GM19035 (cell line): ENCODE results near the gene MAB21L1.

ENCODE experiments used
- ATAC-seq: cut with Tn5 transposase; IDR thresholded peaks from one replicate; pipeline ENCODE4 v1.9.1; 2021; ENCODE audit not compliant: unreplicated experiment

MAB21L1 gene

DNA sequence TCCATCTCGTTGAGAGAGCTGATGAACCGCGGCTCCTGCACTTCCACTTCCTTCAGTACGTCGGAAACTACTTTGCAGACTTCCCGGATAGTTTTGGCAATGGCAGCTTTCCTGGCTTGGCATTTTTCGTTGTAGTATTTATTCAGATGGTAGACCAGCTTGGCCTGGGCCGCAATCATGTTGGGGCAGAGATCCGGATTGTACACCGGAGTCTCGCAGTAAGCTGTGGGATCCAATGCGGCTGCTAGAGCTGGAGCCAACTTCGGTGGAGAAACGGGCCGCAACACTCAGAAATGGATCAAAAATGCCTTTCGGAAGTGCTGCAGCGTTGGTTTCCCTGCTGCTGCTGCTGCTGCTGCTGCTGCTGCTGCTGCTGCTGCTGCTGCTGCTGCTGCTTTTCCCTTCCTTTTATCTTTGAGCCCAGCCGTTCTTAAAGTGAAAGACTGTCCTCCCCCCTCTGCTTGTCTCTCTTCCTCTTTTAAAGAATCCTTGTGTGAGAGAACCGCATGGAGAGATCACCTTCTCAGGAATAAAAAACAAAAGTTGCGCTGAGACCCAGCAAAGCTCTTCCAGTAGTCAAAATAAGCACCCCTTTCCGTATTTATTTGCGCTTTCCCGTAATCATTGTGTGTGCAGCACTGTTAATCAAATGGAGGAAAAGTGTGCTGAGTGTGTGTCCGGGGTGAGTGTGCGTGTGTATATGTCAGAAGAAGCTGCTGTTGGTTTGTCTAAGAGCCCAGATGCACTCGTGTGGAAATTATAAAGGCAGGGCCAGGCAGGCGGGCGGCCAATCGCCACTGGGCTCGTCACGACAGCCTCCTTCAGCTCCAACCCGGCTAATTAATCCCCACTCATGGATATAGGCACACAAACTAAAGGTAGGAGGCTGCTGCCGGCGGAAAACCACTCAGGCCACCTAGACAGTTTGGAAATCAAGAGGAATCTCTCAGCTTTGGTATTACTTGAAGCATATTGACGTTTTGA is at the start of gene MAB21L1:
Gene MAB21L1 (minus strand): TSS at position 730 of the 984 bp plus-strand sequence. CDS start 551 bp downstream, at position 179.
- no peak for ATAC-seq

DNA sequence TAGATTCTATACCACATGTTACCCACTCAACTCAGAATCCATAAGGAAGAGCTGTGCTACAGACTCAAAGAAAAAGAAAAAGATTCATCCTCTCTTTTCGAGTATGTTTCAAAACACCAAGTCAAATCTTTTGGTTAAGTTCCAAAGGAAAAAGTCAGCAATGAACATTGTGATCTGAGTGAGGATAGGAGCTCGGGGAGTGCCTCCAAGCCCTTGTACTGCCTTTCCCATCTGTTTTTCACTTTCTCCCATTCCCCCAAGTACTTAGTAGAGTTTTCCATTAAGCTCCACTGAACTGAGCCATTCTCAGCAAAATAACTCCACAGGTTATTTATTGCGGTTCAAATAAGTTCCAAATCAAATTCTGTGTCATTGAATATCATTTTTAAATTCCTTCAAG is 47.7 kb upstream of the MAB21L1 start:
- no peak for ATAC-seq

DNA sequence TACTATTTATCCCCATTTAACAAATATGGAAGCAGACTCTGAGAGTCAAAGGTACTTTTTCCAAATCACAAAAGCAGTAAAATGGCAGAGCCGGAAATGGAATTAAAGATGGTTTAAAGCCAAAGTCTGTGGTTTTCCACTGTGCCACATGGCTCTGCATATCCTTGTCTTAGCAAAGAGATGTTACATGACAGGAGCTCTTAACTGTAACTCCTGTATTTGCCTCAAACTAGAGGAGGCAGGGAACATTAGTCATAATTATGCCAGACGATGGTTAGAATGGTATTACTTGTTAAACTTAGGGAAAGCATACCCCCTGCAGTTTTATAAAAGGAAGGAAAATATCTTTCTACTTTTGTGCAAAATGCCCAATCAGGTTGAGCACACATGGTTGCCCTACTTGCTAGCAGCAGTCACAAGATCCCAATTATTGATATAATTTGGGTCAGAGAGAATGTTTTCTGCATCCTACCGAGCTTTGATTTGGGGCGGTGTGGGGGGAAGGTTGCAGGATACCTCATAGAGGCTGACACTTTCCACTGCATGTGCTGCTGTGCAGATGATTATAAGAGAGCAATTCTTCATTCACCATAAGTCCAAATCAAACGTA is 42.0 kb upstream of the MAB21L1 start:
- no peak for ATAC-seq

DNA sequence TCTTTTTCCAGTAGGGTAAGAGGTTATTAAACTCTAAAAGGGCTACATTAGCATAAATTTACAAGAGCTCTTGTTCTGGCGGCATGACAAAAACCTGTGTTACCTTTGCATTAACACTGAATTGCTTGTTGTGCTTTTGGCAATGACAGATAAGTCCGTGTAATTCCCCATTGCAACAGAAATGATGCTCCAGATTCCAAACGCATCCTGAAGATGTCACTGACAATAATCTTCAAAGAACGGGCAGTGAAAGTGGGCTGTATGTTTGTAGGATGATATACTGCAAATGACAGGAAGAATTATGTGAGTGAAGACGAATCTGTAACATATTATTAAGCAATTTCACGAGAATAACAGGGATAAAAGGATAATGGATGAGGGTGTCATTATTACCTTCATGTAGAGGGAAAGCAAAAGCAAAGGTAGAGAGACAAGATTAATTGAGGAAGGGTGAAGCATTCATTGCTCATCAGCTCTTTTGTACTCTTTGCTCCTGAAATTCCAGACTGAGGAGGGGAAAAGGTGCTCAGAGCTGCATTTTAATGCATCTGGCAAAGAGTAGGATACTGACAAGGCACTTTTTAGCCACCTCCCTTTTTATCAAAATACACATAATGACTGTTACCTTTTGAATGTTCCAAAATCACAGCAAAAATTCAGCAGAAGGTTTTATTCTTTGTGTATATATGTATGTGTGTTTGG is 38.5 kb upstream of the MAB21L1 start:
- ATAC-seq: no peak

DNA sequence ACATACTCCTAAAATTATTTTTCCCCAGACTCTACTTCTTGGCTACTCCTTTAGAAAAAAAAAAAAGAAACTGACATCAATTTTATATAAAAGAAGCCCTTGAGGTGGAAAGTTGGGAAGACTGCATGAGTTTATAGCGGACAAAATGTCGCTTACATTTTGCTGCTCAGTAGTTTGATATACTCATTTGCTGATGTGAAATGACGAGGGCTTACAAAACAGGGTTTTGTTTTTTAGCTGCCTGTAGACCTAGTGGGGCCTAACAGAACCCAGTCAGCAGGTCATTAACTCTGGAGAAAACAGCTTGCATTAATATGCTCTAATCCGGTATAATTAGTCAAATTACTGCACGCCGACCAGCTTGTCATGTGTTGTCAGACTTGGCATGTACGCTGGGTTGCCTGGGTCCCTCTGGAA is 37.6 kb upstream of the MAB21L1 start:
- ATAC-seq: no peak

DNA sequence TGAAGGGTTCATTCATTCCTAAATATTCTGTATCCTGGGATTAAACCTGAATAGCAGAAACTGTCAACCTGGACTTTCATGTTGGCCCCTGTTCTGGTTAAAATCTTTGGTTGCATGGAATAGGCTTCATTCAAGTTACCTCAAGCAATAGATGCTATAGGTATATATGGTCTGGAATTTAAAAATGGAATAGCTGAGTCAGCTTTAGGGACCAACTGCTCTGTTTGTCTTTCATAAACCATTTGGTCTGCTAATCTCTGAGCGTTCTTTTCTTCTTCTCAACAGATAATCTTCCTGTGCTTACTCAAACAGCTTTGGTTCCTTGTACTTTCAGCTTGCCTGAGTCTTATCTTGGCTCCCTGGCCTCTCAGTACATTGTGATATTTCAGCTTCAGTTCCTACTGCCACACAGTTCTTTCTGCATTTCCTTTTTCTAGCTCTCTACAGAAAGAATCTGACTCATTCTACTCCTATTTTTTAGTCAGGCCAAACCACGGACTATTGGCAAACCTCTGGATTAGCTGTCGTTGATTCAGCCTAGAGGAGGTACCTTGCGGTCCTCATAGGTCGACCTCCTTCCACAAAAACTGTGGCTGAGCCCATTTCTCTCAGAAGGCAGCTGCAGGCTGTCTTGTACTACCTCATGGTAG is 35.9 kb upstream of the MAB21L1 start:
- ATAC-seq: no peak

DNA sequence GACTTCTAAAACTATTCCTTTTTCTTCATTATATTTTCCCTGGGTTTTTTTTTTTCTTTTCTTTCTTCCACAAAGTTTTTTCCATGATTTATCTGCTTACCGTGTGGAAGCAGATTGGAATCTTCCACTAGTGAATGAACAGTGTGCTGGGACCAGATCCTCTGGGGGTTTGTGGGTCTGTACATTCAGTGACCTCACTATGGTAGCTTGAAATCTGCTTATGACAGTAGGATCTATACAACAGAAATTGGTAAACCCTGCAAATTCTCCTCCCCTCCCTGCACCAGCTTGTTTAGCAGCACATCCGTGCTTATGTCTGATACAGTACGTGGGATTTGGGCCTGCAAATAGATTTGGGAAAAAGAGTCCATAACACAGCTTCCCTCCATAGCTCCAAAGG is 26.0 kb upstream of the MAB21L1 start:
- ATAC-seq: no peak

DNA sequence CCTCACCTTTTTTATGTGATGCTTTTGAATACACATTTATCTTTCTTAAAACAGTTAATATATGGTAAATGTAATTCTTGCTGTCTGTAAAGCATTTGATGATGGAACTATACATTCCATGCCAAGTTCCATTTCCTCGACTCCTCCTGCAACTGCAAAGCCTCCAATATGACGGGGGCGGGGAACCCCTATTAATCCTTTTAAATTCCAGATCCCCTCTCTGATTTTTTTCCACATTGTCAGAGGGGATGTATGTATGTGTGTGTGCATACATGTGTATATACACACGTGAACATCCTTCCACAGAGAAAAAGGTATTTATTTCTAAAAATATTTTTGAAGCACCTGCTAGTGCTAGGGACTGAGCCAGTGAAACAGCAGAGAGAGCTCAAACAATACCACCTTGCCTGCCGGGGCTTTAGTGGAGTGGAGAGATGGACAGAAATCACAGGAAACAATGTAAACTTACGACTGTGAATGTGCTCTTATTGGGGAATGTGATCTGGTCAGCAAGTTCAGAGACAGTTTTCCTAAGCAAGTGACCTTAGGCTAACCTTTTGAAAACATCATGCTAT is 25.3 kb upstream of the MAB21L1 start:
- no peak for ATAC-seq

DNA sequence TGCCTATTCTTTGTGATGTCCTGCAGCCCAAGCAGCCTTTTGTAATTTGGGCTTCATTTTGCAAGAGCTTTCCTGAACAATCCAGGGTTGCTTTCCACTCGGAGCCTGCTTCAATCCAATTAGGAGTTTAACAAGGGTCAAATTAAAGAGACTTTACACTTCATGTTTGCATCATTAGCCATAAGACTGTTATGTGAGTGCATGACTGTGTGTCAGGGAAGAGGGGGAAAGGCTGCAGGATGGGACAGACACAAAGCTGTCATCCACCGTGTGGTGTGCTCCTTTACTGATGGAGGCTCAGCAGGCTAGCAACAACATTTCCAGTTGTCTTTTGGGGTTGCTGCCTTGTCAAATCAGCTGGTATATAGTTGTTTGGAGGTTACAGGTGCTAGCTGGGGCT is 23.7 kb upstream of the MAB21L1 start:
- ATAC-seq: no peak

DNA sequence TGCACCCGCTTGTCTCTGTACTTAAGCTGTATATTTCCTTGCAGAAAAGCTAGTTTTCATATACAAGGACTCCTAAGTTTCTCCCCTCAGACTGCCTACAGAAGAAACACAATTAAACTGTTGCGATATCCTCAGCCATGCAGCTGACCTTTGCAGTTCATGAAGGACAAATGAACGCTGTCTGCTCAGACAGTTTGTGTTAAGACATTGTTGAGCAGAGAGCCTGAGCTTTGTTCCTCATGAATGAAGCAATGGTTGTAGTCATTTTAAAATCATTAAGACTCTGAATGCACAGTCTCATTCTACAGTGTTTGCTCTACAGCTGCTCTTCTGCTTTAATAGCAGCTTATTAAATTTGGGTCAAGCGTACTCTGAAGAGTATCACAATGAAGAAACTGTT is 23.2 kb upstream of the MAB21L1 start:
- no peak for ATAC-seq

DNA sequence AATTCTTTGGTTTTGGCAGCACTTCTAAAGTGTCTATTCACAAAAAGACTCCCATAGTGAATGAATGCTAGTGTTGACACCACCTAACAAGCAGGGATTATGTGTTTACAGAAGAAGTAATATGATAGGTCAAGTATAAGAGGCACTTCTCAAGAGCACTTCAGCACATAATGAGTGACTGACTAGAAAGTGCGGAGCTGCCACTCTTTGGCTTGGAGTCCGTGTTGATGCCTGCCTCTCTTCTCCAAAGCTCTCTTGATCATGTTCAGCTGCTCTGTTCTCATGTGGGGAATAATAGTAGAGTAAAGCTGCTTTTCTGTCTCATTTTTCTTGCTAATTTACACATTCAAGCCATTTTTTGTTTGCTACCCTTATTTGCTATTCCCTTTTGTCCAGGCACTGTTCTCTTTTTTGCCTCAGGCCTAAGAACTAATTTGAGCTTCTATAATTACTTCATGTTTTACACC is 22.7 kb upstream of the MAB21L1 start:
- ATAC-seq: no peak

DNA sequence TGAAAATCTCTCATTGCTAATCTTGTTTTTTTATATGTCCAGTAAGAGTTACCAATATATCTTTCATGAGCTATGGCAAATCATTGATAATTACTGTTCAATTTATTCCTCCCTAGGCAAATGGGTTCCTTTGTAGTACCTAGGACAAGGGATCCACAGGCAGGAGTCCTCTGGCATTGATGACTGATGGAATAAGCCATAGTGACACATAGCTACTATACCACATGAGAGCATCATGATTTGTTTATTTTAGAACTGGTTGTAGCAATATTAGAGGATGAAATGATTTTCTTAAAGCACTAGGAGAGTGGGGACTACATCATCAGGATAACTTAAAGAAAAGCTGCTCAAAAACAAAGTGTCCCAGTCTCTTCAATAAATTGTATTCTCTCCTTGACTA is 21.7 kb upstream of the MAB21L1 start:
- ATAC-seq: no peak

DNA sequence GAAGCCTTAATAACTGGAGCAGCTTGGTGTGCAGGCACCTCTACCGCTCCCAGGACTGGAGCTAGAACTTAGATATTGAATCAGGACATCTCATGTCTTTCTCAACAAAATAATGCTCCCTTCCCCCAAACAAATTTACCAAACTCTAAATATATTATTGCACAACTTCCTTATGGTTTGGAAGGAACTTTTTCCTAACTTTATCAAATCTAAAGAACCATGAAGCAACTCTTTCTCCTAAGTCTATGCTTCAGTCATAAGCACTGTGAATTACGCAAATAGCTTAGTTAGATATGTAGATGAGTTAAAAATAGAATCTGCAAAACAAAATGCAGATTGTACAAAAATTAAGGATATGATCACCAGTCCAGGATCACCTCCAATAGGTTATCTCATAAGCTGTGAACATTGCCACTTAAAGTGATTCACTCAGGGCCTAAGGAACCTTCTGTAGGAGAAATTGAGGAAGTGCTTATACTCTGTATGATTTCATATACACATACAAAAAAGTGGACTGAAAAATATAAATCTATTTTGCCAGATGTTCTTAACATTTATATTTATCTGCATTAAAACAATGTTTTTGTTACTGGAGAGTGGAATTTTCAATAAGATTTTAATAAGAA is 20.4 kb upstream of the MAB21L1 start:
- no peak for ATAC-seq

DNA sequence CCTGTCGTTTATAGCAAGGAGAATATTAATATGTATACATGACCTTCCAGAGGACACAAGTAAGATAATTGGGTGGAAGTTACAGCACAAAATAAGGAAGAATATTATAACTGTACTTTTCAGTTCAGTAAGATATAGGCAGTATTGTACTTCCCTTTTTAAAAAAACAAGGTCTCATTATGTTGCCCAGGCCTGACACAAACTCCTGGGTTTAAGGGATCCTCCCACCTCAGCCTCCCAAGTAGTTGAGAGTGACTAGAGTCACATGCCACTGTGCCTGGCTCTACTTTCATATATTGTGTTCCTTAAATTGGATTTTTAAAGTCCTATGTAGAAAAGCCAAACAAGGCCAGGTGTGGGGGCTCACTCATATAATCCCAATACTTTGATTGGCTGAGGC is 19.5 kb upstream of the MAB21L1 start:
- no peak for ATAC-seq

DNA sequence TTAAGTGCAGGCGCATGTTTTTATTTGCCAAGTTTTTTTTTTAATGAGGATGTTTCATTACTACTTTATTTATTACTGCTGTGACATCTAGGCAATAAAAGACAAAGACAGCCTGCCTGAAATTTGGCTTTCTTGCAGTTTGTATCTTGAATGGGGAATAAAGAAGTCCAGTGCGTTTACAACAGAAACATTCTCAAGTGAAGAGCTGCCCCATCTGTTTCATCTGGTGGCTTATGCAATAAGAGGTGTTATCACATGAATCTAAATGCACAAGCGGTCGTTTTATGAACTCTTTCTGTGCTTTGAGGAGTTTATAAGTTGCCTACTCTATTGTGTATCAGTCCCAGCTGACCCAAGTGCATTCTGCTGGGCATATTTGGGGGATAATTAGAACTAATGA is 12.6 kb upstream of the MAB21L1 start:
- no peak for ATAC-seq

DNA sequence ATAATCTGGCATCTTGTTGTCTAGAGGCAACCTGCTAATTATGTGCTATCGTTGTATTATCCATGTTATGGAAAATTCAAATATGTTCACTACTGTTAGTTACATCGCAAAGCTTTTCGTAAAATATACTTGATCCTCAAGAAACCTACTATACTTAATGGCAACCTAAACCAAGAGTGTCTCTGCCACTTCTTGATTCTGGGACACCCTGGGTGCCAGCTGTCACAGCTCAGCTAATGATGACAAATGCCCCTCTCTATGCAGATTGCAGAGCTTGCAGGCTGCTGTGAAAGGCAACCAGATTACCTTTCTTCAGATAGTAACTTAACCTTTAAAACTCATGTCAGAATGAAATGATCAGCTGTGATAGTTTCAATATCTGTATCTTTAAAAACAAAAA is 8.9 kb upstream of the MAB21L1 start:
- no peak for ATAC-seq

DNA sequence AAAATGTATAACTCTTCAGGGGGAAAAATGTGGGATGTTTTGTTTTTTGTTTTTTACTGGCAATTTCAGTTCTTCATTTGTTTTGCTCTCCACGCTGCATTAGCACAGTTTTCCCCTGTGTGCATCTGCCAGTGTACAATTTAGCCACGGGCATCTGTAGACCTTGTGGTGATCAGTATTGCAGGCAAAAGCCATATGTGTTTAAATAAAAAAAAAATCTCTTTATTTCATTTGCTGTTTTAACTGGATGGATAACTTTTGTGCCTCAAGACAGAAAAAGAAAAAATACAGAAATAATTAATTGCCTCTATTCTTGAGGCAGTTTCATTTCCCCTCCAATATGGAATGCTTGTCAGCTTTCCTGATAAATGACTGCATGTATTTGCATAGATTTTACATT is 7.9 kb upstream of the MAB21L1 start:
- ATAC-seq: no peak

DNA sequence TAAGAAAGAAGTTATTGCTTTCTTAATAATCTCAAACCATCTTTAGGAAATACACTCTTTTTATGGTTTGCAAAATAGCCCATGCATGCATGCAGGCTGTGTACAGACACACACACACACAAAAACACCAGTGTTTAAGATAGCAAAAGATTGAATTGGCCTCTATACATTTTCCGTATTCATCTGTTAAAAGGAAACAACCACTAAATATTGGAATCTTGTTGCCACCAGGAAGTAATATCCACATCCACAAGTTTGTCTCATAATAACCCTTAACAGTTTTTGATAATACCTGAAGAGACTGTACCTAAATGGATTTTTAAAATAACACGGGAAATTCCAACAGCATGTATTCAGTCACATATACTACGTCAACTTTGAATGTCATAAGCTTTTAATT is 7.3 kb upstream of the MAB21L1 start:
- no peak for ATAC-seq

DNA sequence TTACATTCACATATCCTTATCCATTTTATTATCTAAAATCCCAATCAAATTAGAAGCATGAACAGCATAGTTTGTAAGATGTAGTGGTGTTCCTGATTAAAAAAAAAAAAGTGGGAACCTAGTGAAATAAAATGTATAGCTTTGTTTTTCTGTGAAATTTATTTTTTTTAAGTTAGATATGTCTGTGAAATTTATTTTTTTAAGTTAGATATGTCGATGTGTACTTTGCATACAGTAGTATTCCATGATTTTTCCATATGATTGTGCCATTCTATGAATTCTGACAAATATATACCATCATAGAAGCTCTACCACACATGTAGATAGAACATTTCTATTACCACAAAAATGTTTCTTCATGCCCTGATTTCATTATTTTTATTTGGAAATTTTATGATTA is 6.0 kb upstream of the MAB21L1 start:
- no peak for ATAC-seq

DNA sequence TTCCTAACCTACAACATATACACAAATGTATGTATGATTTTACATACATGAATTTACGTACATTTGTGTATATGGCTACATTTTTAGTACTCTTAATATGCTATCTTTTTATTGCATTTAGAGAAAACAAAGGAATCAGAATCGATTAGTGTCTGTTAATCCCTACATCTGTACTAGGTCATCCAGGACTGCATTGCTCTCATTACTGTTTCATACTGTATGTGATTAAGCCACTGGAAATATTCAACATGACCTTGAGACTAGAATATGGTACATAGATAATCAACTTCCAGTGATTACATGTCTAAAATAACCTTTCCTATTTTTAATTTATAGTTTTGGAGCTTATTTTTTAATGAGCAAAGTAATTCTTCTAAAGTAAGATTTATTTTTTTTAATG is 5.3 kb upstream of the MAB21L1 start:
- ATAC-seq: no peak
